Type B pancreatic cell (in vitro differentiated cells): ENCODE data around the gene ENSA. TPM values are rescaled to one million over a fixed set of nuclear protein-coding genes. Genes with fewer than 3 reads are reported as not detected.
A peak's percentile ranks its signal among the peaks of the same experiment; 100 is the strongest.
"Not testable (repeated sequence)": the region's sequence is repeated elsewhere in the genome, so short reads cannot be mapped to it uniquely, and the experiment has no call there.

Experiments used
- DNase-seq: peaks from one replicate; pipeline ENCODE4 v3.0.0; 2021; ENCODE audit warnings: mixed read lengths; ENCODE audit not compliant: unreplicated experiment; ENCODE audit errors: extremely low spot score
- H3K27ac Mint-ChIP-seq: 2 replicates; pipeline ENCODE4 v1.8.0; 2021; ENCODE audit warnings: mild to moderate bottlenecking, mixed read lengths
- H3K27me3 Mint-ChIP-seq: 2 replicates; pipeline ENCODE4 v1.8.0; 2021; ENCODE audit warnings: mixed read lengths
- H3K36me3 Mint-ChIP-seq: 2 replicates; pipeline ENCODE4 v1.8.0; 2021; ENCODE audit warnings: mixed read lengths
- H3K4me1 Mint-ChIP-seq: one replicate; pipeline ENCODE4 v1.8.0; 2021; ENCODE audit warnings: mixed read lengths; ENCODE audit not compliant: unreplicated experiment
- H3K4me3 Mint-ChIP-seq: 2 replicates; pipeline ENCODE4 v1.8.0; 2021; ENCODE audit warnings: mild to moderate bottlenecking, mixed read lengths
- H3K9me3 Mint-ChIP-seq: 2 replicates; pipeline ENCODE4 v1.8.0; 2021; ENCODE audit warnings: mixed read lengths
- CTCF ChIP-seq: fragments of 200-600 bp; sonication (generic); conservative IDR thresholded peaks from 2 replicates; pipeline ENCODE4 v1.5.0; 2021; ENCODE audit warnings: antibody characterized with exemption, mild to moderate bottlenecking
- total RNA-seq: library from RNA; stranded (reverse); gene quantifications from 2 replicates; pipeline ENCODE4 v1.2.1, GENCODE V29; 2021; ENCODE audit warnings: low replicate concordance

The ENSA gene
- total RNA-seq, 1 donor from 2014 or later, result 153 TPM

DNA sequence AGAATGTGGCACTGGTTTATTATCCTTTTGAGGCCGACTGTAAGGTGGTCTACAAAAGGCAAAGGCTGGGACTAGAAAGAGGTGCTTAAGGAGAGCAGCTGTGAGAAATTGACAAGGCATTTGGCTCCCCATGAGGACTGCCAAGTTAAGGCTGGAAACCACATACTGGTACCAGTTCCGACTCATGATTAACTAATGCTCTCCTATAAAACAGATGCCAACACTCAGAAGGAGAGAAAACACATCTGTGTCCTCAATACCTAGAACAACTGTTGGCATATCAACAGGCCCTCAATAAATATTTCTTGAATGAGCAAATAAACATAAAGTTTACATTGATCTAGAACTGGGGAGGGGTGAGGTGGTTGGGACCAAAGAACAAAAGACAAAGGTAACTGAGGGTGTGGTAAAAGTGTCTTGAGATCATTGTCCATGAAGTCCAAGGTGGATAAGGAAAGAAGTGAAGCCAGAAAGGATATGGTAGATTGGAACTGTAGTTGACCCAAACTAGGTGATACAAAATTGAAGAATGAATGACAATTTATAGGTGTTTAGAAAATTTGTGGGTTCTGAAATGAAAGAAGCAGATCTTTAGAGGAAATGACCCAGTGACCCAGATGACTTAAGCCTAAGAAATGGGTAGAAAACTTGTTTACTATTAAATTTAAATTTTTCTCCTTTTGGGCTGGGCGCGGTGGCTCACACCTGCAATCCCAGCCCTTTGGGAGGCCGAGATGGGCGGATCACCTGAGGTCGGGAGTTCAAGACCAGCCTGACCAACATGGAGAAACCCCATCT is 33.1 kb downstream of the ENSA start:
- H3K36me3 Mint-ChIP-seq, result peaks cover 9% of the 10 kb centered on the region
- H3K27me3 Mint-ChIP-seq, result no peaks in the 10 kb centered on the region
- no peak for TF ChIP-seq CTCF
- H3K4me3 Mint-ChIP-seq, result no peak overlapping the region
- H3K4me1 Mint-ChIP-seq, result peaks cover 4% of the 10 kb centered on the region
- no peak for DNase-seq
- H3K9me3 Mint-ChIP-seq, result no peaks in the 10 kb centered on the region
- H3K27ac Mint-ChIP-seq, result peak overlapping the region; percentile 15

DNA sequence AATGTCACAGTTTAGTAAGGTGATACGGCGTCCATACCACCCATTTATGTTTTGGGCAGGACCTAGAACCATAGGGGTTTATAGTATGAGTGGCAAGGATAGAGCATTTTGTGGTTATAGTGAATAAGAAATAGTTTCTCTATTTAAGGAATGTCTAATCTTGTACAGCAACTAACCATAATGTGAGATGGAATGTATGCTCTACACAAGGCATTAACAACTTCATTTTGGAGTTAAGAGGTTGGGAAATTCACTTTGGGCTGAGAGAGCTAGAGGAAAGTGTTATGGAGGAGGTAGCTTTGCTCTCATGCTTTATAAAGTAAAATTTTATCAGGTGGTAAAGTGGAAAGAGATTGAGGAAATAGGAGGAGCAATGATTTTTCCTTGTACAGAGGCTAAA is 47.0 kb downstream of the ENSA start:
- Mint-ChIP-seq H3K27ac (no peak overlapping the region), H3K9me3 (no peaks in the 10 kb centered on the region), H3K36me3 (peaks cover 17% of the 10 kb centered on the region), H3K27me3 (no peaks in the 10 kb centered on the region), H3K4me3 (no peak overlapping the region), H3K4me1 (peaks cover 6% of the 10 kb centered on the region)
- no peak for DNase-seq
- TF ChIP-seq CTCF, result no peak

DNA sequence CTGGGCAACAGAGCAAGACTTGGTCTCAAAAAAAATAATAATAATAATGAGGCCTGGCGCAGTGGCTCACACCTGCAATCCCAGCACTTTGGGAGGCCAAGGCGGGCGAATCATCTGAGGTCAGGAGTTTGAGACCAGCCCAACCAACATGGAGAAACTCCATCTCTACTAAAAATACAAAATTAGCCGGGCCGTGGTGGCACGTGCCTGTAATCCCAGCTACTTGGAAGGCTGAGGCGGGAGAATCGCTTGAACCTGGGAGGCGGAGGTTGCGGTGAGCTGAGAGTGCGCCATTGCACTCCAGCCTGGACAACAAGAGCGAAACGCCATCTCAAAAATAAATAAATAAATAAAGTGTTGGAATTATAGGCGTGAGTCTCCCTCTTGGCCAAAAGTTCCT is 47.5 kb downstream of the ENSA start:
- not testable (repeated sequence) for DNase-seq, H3K27me3 Mint-ChIP-seq, H3K27ac Mint-ChIP-seq, H3K4me3 Mint-ChIP-seq, H3K9me3 Mint-ChIP-seq, H3K4me1 Mint-ChIP-seq
- peaks cover 21% of the 10 kb centered on the region for H3K36me3 Mint-ChIP-seq

- not testable (repeated sequence) for H3K27ac Mint-ChIP-seq, H3K9me3 Mint-ChIP-seq, H3K27me3 Mint-ChIP-seq, H3K4me3 Mint-ChIP-seq, DNase-seq
- H3K4me1 Mint-ChIP-seq, result peaks cover 13% of the 10 kb centered on the region
- peaks cover 25% of the 10 kb centered on the region for H3K36me3 Mint-ChIP-seq
Measured at GRCh38 chr1:150581437-150581836, 48.0 kb downstream of the ENSA start.

DNA sequence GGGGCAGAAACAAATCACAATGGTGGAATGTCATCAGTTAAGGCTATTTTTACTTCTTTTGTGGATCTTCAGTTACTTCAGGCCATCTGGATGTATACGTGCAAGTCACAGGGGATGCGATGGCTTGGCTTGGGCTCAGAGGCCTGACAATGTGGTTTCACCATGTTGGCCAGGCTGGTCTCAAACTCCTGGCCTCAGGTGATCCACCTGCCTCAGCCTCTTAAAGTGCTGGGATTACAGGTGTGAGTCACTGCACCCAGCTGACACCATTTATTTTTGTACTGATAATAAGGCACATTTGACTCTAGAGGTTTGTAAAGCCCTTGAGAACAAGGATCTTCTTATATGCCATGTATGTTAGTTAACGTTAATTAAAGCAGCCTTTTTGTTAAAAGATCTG is 48.4 kb downstream of the ENSA start:
- H3K36me3 Mint-ChIP-seq, result peaks cover 28% of the 10 kb centered on the region
- peak overlapping the region; percentile 93 for H3K27ac Mint-ChIP-seq
- H3K4me3 Mint-ChIP-seq, result peak overlapping the region; percentile 90
- H3K9me3 Mint-ChIP-seq, DNase-seq, H3K27me3 Mint-ChIP-seq: not testable (repeated sequence)
- H3K4me1 Mint-ChIP-seq, result peaks cover 17% of the 10 kb centered on the region

GRCh38 chr1:150579945-150580642 is 49.3 kb downstream of the ENSA start:
- Mint-ChIP-seq H3K4me1 (peaks cover 26% of the 10 kb centered on the region), H3K36me3 (peaks cover 36% of the 10 kb centered on the region), H3K4me3 (peak overlapping the region; percentile 90), H3K9me3 (no peaks in the 10 kb centered on the region), H3K27ac (peak overlapping the region; percentile 93), H3K27me3 (no peaks in the 10 kb centered on the region)
- no peak for DNase-seq
- no peak for TF ChIP-seq CTCF
